HepG2 (cell line): ENCODE results near the gene PPP2R5C. TPM values are rescaled to one million over a fixed set of nuclear protein-coding genes. Genes with fewer than 3 reads are reported as not detected.

Experiments
- AFF4 ChIP-seq: sonication (generic); formaldehyde crosslinking; IDR thresholded peaks from 2 replicates; pipeline ENCODE4 v1.4.0; 2020; ENCODE audit warnings: missing genetic modification reagents
- DNMT1 ChIP-seq: sonication (generic); formaldehyde crosslinking; IDR thresholded peaks from 2 replicates; pipeline ENCODE4 v1.5.1; 2020; ENCODE audit warnings: mild to moderate bottlenecking, missing genetic modification reagents
- NFE2 ChIP-seq: sonication (generic); formaldehyde crosslinking; IDR thresholded peaks from 2 replicates; pipeline ENCODE4 v1.4.0; 2020; ENCODE audit warnings: missing genetic modification reagents
- RERE ChIP-seq: IDR thresholded peaks from 2 replicates; pipeline ENCODE4 v1.6.1; 2016; ENCODE audit warnings: low read depth, missing genetic modification reagents, missing compliant biosample characterization
- RFX5 ChIP-seq: IDR thresholded peaks from 2 replicates; pipeline ENCODE4 v1.6.1; 2011; ENCODE audit warnings: low read depth, low read length, improper control_type of control experiment
- SOX5 ChIP-seq: IDR thresholded peaks from 2 replicates; pipeline ENCODE4 v1.6.1; 2016; ENCODE audit warnings: borderline replicate concordance
- STAG1 ChIP-seq: sonication (generic); formaldehyde crosslinking; IDR thresholded peaks from 2 replicates; pipeline ENCODE4 v1.4.0; 2020; ENCODE audit warnings: missing genetic modification reagents
- ZC3H4 ChIP-seq: sonication (generic); formaldehyde crosslinking; IDR thresholded peaks from 2 replicates; pipeline ENCODE4 v1.4.0; 2020; ENCODE audit warnings: missing genetic modification reagents, borderline replicate concordance
- ZNF33B ChIP-seq: sonication (generic); formaldehyde crosslinking; IDR thresholded peaks from 2 replicates; pipeline ENCODE4 v1.5.1; 2020; ENCODE audit warnings: mild to moderate bottlenecking, missing genetic modification reagents
- ZNF552 ChIP-seq: sonication (generic); formaldehyde crosslinking; IDR thresholded peaks from 2 replicates; pipeline ENCODE4 v1.9.0; 2022; ENCODE audit warnings: missing genetic modification reagents, mild to moderate bottlenecking, borderline replicate concordance
- ZNF564 ChIP-seq: sonication (generic); formaldehyde crosslinking; IDR thresholded peaks from 2 replicates; pipeline ENCODE4 v1.8.1; 2023; ENCODE audit warnings: mild to moderate bottlenecking, missing genetic modification reagents
- ZNF570 ChIP-seq: sonication (generic); formaldehyde crosslinking; IDR thresholded peaks from 2 replicates; pipeline ENCODE4 v1.4.0; 2020; ENCODE audit warnings: mild to moderate bottlenecking, missing genetic modification reagents, borderline replicate concordance
- ZNF710 ChIP-seq: sonication (generic); formaldehyde crosslinking; IDR thresholded peaks from 2 replicates; pipeline ENCODE4 v1.5.0; 2020; ENCODE audit warnings: mild to moderate bottlenecking, missing genetic modification reagents, borderline replicate concordance
- polyA plus RNA-seq, 8 experiments: library from polyadenylated mRNA; depleted of rRNA in 3 of 8; stranded (reverse) in 7 of 8; unstranded in 1 of 8; fragments of >200 nt; fragmentation: Illumina TruSeq in 4 of 8; extraction: Trizol in 4 of 8; gene quantifications; 2 replicates each; pipeline versions ENCODE4 v1.2.1 to v1.2.3, GENCODE V29; 2011 to 2016; ENCODE audit warnings: low read depth in 4 of 8, missing spikeins in 1 of 8, mixed read lengths in 1 of 8; ENCODE audit not compliant: insufficient read depth in 1 of 8
- total RNA-seq, 5 experiments: library from RNA; depleted of rRNA; stranded (reverse); fragments of >200 nt; fragmentation: Illumina TruSeq; extraction: Trizol; gene quantifications; 2 replicates each; pipeline ENCODE4 v1.2.3, GENCODE V29; 2016; ENCODE audit warnings: low read depth in 1 of 5

The PPP2R5C gene
- total and polyA plus RNA-seq, 2 of the 13 experiments (the other 11 are each of a cell fraction or from before 2014, with no cell fraction given), result 74.3 to 78.5 TPM

GRCh38 chr14:101947904-101948665, 186.6 kb downstream of the PPP2R5C start (continued):
- TF ChIP-seq AFF4 (CRISPR knock-in tag) (peak; percentile 65; the same call in 1 of the 2 replicates), STAG1 (no peak), DNMT1 (no peak), ZC3H4 (CRISPR knock-in tag) (no peak; the same call in 1 of the 2 replicates), ZNF570 (CRISPR knock-in tag) (no peak), RERE (CRISPR knock-in tag) (peak; percentile 16), NFE2 (CRISPR knock-in tag) (no peak), RFX5 (0 out of 2 replicates have a peak, but pooled peaks have one; percentile 49), SOX5 (CRISPR knock-in tag) (peak; percentile 59; the same call in 1 of the 2 replicates), ZNF552 (CRISPR knock-in tag) (no peak), ZNF33B (CRISPR knock-in tag) (no peak), ZNF710 (peak; percentile 20; the same call in 1 of the 2 replicates), ZNF564 (CRISPR knock-in tag) (peak; percentile 51; the same call in 1 of the 2 replicates)
